Activated B cell treated with CpG ODN at 0.5 μM for 24 hours (primary cell): ENCODE data around the gene SCIN. TPM values are rescaled to one million over a fixed set of nuclear protein-coding genes. Genes with fewer than 3 reads are reported as not detected.

Source experiments
- ATAC-seq: fragments of 200-7000 bp; cut with Tn5 transposase; one replicate; pipeline ENCODE4 v1.10.0; 2021; ENCODE audit warnings: low read depth, mild to moderate bottlenecking, moderate library complexity
- CTCF ChIA-PET: fragments of 350-600 bp; sonication (Branson Sonifier 250); formaldehyde crosslinking; loops from one replicate; lab custom pipeline; 2021; ENCODE audit warnings: antibody characterized with exemption; lab: Charles Lee
- POLR2A ChIA-PET: fragments of 350-600 bp; sonication (Branson Sonifier 250); formaldehyde crosslinking; loops from one replicate; lab custom pipeline; 2021; ENCODE audit warnings: antibody characterized with exemption; lab: Charles Lee
- DNase-seq: peaks from one replicate; pipeline ENCODE4 v3.0.0; 2022
- H3K27ac Mint-ChIP-seq: one replicate; pipeline ENCODE4 v1.8.0; 2020; ENCODE audit warnings: mixed read lengths
- H3K27me3 Mint-ChIP-seq: one replicate; pipeline ENCODE4 v1.8.0; 2021; ENCODE audit warnings: mixed read lengths
- H3K36me3 Mint-ChIP-seq: one replicate; pipeline ENCODE4 v1.8.0; 2021; ENCODE audit warnings: low read depth, mixed read lengths
- H3K4me1 Mint-ChIP-seq: one replicate; pipeline ENCODE4 v1.8.0; 2021; ENCODE audit warnings: mixed read lengths
- H3K4me3 Mint-ChIP-seq: one replicate; pipeline ENCODE4 v1.8.0; 2020; ENCODE audit warnings: mild to moderate bottlenecking, mixed read lengths
- H3K9me3 Mint-ChIP-seq: one replicate; pipeline ENCODE4 v1.8.0; 2020; ENCODE audit warnings: mixed read lengths
- intact Hi-C: fragments of 100-400 bp; cut with micrococcal nuclease; formaldehyde crosslinking; loops from one replicate; pipeline ENCODE4 v1.15.1; 2024
- total RNA-seq: library from RNA; stranded (reverse); gene quantifications from 2 replicates; pipeline ENCODE4 v1.2.3, GENCODE V29; 2022
- TF ChIP-seq, protein P1 (sequence below): fragments of 200-600 bp; IDR thresholded peaks from one replicate; pipeline ENCODE4 v1.8.0; 2022; ENCODE audit warnings: antibody characterized with exemption, mild to moderate bottlenecking

The SCIN gene
- total RNA-seq, 1 donor from 2014 or later, result not detected

DNA sequence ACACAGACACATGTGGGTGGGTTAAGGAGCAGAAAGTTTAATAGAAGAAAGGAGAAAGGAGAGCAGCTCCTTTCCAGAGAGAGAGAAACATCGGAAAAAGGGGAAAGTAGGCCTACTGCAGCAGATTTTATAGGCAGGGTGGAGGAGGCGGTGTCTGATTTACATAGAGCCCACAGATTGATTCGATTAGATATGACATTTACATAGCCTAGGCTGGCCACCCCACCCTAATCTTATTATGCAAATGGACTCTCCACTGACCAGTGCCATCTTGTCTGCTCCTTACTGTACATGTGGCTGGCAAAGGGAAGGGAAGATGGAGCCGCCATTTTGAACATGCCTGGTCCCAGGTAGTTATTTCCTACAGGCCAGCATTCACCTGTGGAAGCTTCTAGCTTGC lies 38.7 kb upstream of the SCIN start:
- Mint-ChIP-seq H3K36me3 (no peaks in the 10 kb centered on the region), H3K4me1 (no peaks in the 10 kb centered on the region), H3K9me3 (peaks cover 2% of the 10 kb centered on the region), H3K4me3 (no peak overlapping the region), H3K27me3 (no peaks in the 10 kb centered on the region), H3K27ac (no peak overlapping the region)
- ATAC-seq (no peak), DNase-seq (no peak)
- ChIA-PET CTCF (no interaction called here), POLR2A (no interaction called here)
- TF ChIP-seq, protein P1, sequence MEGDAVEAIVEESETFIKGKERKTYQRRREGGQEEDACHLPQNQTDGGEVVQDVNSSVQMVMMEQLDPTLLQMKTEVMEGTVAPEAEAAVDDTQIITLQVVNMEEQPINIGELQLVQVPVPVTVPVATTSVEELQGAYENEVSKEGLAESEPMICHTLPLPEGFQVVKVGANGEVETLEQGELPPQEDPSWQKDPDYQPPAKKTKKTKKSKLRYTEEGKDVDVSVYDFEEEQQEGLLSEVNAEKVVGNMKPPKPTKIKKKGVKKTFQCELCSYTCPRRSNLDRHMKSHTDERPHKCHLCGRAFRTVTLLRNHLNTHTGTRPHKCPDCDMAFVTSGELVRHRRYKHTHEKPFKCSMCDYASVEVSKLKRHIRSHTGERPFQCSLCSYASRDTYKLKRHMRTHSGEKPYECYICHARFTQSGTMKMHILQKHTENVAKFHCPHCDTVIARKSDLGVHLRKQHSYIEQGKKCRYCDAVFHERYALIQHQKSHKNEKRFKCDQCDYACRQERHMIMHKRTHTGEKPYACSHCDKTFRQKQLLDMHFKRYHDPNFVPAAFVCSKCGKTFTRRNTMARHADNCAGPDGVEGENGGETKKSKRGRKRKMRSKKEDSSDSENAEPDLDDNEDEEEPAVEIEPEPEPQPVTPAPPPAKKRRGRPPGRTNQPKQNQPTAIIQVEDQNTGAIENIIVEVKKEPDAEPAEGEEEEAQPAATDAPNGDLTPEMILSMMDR, result no peak
- intact Hi-C loops, result no loop called here

DNA sequence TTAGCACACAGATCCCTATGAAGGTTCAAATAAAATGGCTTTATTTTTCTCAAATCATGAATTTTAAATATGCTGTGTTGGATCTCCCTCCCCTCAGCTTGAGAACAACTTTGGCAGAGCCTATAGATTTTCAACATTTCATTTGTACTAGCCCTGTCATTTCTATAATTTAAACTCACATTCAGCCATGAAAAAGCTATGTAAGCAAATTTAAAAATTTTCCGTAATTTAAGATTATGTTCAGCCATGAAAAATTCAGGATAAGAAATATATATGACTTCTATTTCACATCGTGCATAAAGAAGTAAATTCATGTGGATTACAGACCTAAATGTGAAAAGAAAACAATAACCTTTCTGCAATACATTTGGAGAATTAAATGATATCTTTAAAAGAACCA lies 36.5 kb upstream of the SCIN start:
- H3K4me1 Mint-ChIP-seq, result no peaks in the 10 kb centered on the region
- TF ChIP-seq, protein P1, result no peak
- no peak overlapping the region for H3K27ac Mint-ChIP-seq
- CTCF ChIA-PET, result interaction anchor here (2.0 kb wide), 1 partner anchor 9 kb away, joined by 7 read pairs; no protein-coding TSS in a partner anchor
- peaks cover 2% of the 10 kb centered on the region for H3K9me3 Mint-ChIP-seq
- no peak overlapping the region for H3K4me3 Mint-ChIP-seq
- POLR2A ChIA-PET, result no interaction called here
- DNase-seq (no peak), ATAC-seq (no peak)
- intact Hi-C loops, result no loop called here
- H3K36me3 Mint-ChIP-seq, result no peaks in the 10 kb centered on the region
- no peaks in the 10 kb centered on the region for H3K27me3 Mint-ChIP-seq

DNA sequence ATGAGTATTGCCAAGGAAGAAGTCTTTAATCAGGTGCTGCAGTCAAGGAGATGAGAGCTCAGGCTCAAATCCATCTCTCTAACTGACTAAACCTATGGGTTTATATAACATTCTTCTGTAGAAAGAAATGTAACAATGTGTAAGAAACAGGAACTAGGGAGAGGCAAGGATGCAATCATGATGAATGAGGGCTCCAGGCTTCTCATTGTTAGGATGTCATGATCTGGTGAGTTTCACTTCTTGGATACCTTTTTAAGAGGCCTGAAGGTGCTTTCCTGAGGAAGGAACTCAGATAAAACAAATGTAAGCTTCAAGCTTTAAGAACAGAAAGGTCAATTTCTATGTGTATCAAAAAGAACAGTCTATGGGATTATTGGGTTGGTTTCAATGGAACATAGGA lies 30.8 kb upstream of the SCIN start:
- H3K27me3 Mint-ChIP-seq, result no peaks in the 10 kb centered on the region
- CTCF ChIA-PET, result interaction anchor here (1.4 kb wide), 1 partner anchor 15 kb away, joined by 4 read pairs; no protein-coding TSS in a partner anchor
- intact Hi-C loops, result no loop called here
- POLR2A ChIA-PET, result no interaction called here
- H3K36me3 Mint-ChIP-seq, result no peaks in the 10 kb centered on the region
- TF ChIP-seq, protein P1, result no peak
- H3K4me1 Mint-ChIP-seq, result no peaks in the 10 kb centered on the region
- H3K27ac Mint-ChIP-seq, result no peak overlapping the region
- no peak overlapping the region for H3K4me3 Mint-ChIP-seq
- DNase-seq (no peak), ATAC-seq (no peak)
- peaks cover 2% of the 10 kb centered on the region for H3K9me3 Mint-ChIP-seq

DNA sequence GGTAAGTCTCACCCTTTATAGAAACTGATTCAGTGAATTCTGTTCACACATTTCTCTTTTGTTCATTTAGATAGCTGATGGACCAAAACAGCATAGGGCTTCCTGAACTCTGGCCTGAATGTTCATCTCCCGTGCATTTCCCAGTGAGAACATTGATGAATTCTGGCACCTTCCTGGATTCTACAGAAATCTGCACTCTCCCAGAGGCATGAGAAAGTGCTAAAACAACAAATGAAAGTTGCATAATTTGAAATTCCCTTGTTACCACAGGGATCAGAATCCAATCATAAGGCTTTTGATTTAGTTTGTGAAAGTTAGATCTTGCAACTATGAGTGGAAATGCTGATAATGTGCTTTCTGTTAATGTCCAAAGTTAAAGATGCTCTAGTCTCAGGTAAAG lies 29.7 kb upstream of the SCIN start:
- H3K27me3 Mint-ChIP-seq, result no peaks in the 10 kb centered on the region
- ATAC-seq (no peak), DNase-seq (no peak)
- peaks cover 2% of the 10 kb centered on the region for H3K9me3 Mint-ChIP-seq
- POLR2A ChIA-PET, result no interaction called here
- H3K36me3 Mint-ChIP-seq, result no peaks in the 10 kb centered on the region
- H3K27ac Mint-ChIP-seq, result no peak overlapping the region
- intact Hi-C loops, result no loop called here
- H3K4me1 Mint-ChIP-seq, result no peaks in the 10 kb centered on the region
- CTCF ChIA-PET, result no interaction called here
- H3K4me3 Mint-ChIP-seq, result no peak overlapping the region
- TF ChIP-seq, protein P1, result no peak

DNA sequence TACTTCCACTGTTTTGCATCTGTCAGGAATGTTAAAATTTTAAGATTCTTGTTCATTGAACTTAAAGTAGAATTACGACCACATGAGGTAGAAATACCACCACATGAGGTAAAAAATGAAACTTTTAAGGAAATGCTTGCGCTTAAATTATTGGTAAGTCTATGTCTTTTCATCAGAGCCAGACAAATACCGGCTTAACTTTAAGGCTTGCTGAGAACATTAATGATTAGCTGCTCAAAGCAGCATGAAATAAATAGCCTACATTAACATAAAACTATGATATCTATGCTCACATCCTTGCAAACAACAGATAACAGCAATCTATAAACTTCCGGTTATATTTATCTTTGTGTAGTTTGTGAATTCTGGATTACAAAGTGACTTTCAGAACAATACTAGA lies 26.9 kb upstream of the SCIN start:
- no peaks in the 10 kb centered on the region for H3K27me3 Mint-ChIP-seq

More for the DNA sequence above, 26.9 kb upstream of the SCIN start:
- Mint-ChIP-seq H3K9me3 (no peaks in the 10 kb centered on the region), H3K36me3 (no peaks in the 10 kb centered on the region), H3K4me1 (no peaks in the 10 kb centered on the region), H3K4me3 (no peak overlapping the region), H3K27ac (no peak overlapping the region)
- ChIA-PET CTCF (no interaction called here), POLR2A (no interaction called here)
- TF ChIP-seq, protein P1, result no peak
- intact Hi-C loops, result no loop called here
- no peak for ATAC-seq
- DNase-seq, result no peak
